Measurements from ENCODE around the gene RGS16.

DNA sequence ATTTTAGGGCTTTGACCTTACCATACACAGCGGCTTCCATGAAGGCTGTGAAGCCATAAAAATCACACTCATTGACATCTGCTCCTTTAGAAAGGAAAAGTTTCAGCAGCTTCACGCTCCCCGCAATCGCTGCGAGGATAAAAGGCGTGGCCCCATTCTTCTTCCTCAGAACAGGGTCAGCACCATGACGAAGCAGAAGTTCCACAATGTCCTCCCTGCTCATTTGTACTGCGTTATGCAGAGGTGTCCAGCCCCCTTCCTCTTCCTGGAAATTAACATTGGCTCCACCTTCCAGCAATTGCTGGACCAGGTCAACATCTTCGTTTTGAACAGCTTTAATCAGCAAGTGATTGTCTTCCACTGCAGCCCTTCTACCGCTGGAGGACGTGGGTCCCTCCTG, 17.8 kb downstream of the RGS16 start:
- TF ChIP-seq TAF1 (IDR thresholded peaks at IDR 0.05; ENCODE audit: borderline replicate concordance, low read depth, low read length) (no peak), CTCF (IDR thresholded peaks at IDR 0.05) (no peak), CHD2 (IDR thresholded peaks at IDR 0.05; ENCODE audit: low read length, partially characterized antibody) (no peak), USF2 (IDR thresholded peaks at IDR 0.05; ENCODE audit: borderline replicate concordance, low read depth, low read length) (no peak), SMC3 (IDR thresholded peaks at IDR 0.05; ENCODE audit: low read depth, low read length) (no peak), MAX (IDR thresholded peaks at IDR 0.05; ENCODE audit: low read depth) (no peak), RXRA (IDR thresholded peaks at IDR 0.05; ENCODE audit: borderline replicate concordance, low read depth) (no peak), MEF2A (IDR thresholded peaks at IDR 0.05; ENCODE audit: borderline replicate concordance, low read depth) (no peak), NRF1 (IDR thresholded peaks at IDR 0.05; ENCODE audit: low read depth, low read length) (no peak), SIN3A (IDR thresholded peaks at IDR 0.05; ENCODE audit: borderline replicate concordance, low read depth, low read length) (no peak), RCOR1 (IDR thresholded peaks at IDR 0.05; ENCODE audit: low read length) (no peak), EP300 (IDR thresholded peaks at IDR 0.05; ENCODE audit: borderline replicate concordance in 1 of 2, low read depth in 1 of 2, low read length in 1 of 2) (no peak), POLR2AphosphoS5 (IDR thresholded peaks at IDR 0.05; ENCODE audit: low read depth, low read length) (no peak), NFIC (IDR thresholded peaks at IDR 0.05; ENCODE audit: borderline replicate concordance) (no peak)
